Measurements from ENCODE around the gene PPFIA3. TPM values are rescaled to one million over a fixed set of nuclear protein-coding genes. Genes with fewer than 3 reads are reported as not detected.
A peak's percentile ranks its signal among the peaks of the same experiment; 100 is the strongest.

Gene PPFIA3
- total RNA-seq, 2 experiments from 2014 or later: 2.0 to 2.8 TPM

DNA sequence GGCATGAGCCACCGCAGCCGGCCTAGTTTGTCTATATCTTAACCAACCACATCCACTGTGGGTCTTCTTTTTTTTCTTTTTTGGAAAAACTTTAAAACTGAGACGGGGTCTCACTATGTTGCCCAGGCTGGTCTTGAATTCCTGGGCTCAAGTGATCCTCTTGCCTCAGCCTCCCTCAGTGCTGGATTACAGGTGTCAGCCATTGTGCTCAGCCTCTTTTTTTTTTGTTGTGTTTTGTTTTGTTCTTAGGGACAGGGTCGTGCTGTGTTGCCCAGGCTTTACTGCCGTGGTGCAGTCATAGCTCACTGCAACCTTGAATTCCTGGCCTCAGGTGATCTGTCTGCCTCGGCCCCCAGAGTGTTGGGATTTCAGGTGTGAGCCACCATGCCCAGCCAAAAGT is 26.7 kb upstream of the PPFIA3 start:
- Mint-ChIP-seq H3K4me1 (ENCODE audit: low read depth) (peaks cover 34% of the 10 kb centered on the region), H3K27me3 (no peaks in the 10 kb centered on the region), H3K4me3 (no peak overlapping the region), H3K9me3 (no peaks in the 10 kb centered on the region), H3K36me3 (ENCODE audit: low read depth) (peaks cover 85% of the 10 kb centered on the region), H3K27ac (no peak overlapping the region)
- H3K9me3 ChIP-seq (ENCODE audit: control insufficient read depth in 1 of 2, insufficient read depth in 1 of 2, low read length in 2 of 2): no peaks in the 10 kb centered on the region
- intact Hi-C loops (cut with DNase I, micrococcal nuclease): no loop called here
- H3K4me1 ChIP-seq (ENCODE audit: insufficient read depth, low read length): peaks cover 28% of the 10 kb centered on the region
- no peak for ATAC-seq (ENCODE audit: poor library complexity)
- no peaks in the 10 kb centered on the region for H3K27me3 ChIP-seq (ENCODE audit: control insufficient read depth in 1 of 2, insufficient read depth in 2 of 2, low read length in 2 of 2)
- TF ChIP-seq, protein P1, sequence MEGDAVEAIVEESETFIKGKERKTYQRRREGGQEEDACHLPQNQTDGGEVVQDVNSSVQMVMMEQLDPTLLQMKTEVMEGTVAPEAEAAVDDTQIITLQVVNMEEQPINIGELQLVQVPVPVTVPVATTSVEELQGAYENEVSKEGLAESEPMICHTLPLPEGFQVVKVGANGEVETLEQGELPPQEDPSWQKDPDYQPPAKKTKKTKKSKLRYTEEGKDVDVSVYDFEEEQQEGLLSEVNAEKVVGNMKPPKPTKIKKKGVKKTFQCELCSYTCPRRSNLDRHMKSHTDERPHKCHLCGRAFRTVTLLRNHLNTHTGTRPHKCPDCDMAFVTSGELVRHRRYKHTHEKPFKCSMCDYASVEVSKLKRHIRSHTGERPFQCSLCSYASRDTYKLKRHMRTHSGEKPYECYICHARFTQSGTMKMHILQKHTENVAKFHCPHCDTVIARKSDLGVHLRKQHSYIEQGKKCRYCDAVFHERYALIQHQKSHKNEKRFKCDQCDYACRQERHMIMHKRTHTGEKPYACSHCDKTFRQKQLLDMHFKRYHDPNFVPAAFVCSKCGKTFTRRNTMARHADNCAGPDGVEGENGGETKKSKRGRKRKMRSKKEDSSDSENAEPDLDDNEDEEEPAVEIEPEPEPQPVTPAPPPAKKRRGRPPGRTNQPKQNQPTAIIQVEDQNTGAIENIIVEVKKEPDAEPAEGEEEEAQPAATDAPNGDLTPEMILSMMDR (IDR thresholded peaks at IDR 0.05): no peak
- peaks cover 81% of the 10 kb centered on the region for H3K36me3 ChIP-seq (ENCODE audit: insufficient read depth, low read length)
- no peak overlapping the region for H3K27ac ChIP-seq (ENCODE audit: low read depth in 1 of 2, low read length in 2 of 2)
- DNase-seq: no peak
- ChIA-PET POLR2A (no interaction called here), CTCF (interaction anchor here (1.2 kb wide), 1 partner anchor 14 kb away, joined by 6 read pairs; no protein-coding TSS in a partner anchor)
- no peak overlapping the region for H3K4me3 ChIP-seq (ENCODE audit: low read length)

DNA sequence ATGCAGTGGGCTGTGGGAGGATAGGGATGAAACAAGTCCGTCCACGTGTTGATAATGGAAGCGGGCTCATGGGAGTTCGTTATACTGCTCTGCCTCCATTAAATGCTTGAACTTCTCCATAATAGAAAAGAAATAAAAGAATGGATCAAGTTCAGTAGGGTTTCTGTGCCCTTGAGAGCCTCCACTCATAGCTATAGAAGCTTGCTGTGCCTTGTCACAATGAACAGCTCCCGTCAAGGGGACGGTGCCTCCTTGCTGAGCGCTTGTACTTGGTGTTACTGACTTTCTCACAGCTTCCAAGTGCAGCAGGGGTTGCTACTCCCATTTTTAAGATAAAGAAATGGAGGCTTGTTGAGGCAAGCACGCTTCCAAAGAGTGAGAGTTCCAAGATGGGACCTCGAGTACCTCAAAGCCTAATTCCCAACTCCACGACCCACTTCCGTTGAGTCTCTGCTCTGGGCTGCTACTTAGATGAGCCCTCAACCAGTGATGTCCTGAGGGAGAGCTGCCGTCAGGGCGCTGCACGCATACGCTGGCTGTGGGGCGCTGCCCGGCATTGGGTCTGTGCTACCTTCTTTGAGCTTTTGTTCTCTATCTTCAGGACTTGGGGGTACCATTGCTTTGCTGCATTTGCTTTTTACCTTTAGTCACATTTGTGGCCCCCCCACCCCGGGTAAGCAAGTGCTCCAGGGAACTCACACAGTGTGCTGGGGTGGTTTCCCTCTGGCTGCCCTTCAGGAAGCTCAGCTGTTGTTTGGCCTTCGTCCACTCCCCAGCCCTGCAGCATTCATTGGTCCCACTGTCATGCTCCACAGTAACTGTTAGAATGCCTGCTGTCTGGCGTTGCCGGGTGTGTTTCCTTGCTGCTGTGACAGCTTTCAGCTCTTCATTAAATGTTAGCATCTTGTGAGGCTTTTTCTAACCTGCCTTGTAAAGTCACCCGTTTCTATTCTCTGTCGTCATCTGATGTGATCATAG is 24.6 kb upstream of the PPFIA3 start:
- Histone ChIP-seq H3K27me3 (ENCODE audit: control insufficient read depth in 1 of 2, insufficient read depth in 2 of 2, low read length in 2 of 2) (no peaks in the 10 kb centered on the region), H3K9me3 (ENCODE audit: control insufficient read depth in 1 of 2, insufficient read depth in 1 of 2, low read length in 2 of 2) (no peaks in the 10 kb centered on the region), H3K36me3 (ENCODE audit: insufficient read depth, low read length) (peaks cover 89% of the 10 kb centered on the region), H3K4me3 (ENCODE audit: low read length) (no peak overlapping the region), H3K27ac (ENCODE audit: low read depth in 1 of 2, low read length in 2 of 2) (no peak overlapping the region), H3K4me1 (ENCODE audit: insufficient read depth, low read length) (peaks cover 25% of the 10 kb centered on the region)
- Mint-ChIP-seq H3K4me1 (ENCODE audit: low read depth) (peaks cover 29% of the 10 kb centered on the region), H3K27ac (no peak overlapping the region), H3K27me3 (no peaks in the 10 kb centered on the region), H3K9me3 (no peaks in the 10 kb centered on the region), H3K4me3 (no peak overlapping the region), H3K36me3 (ENCODE audit: low read depth) (peaks cover 91% of the 10 kb centered on the region)
- ChIA-PET POLR2A (no interaction called here), CTCF (interaction anchor here (0.6 to 1.9 kb wide), 4 partner anchors 19 to 507 kb away, joined by 3 to 10 read pairs (median 4); partner anchors contain the start of gene LIN7B)
- no peak for DNase-seq
- no peak for ATAC-seq (ENCODE audit: poor library complexity)
- intact Hi-C loops (cut with DNase I, micrococcal nuclease): no loop called here
- TF ChIP-seq, protein P1 (IDR thresholded peaks at IDR 0.05): no peak

DNA sequence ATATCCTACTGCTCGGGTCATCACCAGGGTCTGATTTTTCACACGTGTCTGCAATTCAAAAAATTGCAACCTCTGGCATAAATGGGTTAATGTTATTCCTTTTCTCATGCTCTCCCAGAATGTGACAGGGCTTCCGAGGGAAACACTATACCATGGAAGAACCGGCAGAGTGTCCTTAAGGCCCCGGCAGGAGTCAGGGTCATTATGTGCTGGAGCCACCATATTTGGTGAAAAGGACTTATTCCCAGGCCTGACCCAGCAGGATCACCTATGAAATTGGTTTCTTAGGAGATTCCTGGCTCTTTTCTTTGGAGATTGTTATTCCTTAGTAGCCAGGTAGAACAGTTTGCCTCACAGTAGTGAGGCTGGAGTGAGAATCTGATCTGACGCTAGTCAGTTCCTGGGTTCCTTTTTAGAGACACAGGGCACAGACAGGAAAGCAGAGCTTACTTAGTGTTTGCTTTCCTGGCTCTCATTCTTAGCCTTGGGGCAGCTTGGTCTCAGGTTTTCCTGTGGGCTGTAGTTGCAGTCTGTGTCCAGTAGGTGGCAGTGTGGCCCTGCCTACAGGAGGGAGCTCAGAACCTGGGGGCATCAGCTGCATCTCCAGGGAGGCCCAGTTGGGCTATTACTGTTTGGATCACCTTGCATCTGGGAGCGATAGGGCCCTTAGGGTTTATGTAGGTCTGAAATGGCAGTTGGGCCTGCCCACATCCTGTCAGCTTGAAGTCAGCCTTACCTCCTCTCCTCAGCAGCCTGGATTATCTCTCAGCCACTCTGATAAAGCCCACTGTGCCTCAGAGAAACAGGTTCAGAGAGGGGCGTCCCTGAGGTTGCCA is 21.7 kb upstream of the PPFIA3 start:
- Mint-ChIP-seq H3K36me3 (ENCODE audit: low read depth) (peaks cover 85% of the 10 kb centered on the region), H3K27ac (peak overlapping the region; percentile 30), H3K27me3 (no peaks in the 10 kb centered on the region), H3K9me3 (no peaks in the 10 kb centered on the region), H3K4me1 (ENCODE audit: low read depth) (peaks cover 21% of the 10 kb centered on the region), H3K4me3 (no peak overlapping the region)
- TF ChIP-seq, protein P1 (IDR thresholded peaks at IDR 0.05): peak; percentile 96
- ChIA-PET POLR2A (interaction anchor here (0.7 to 1.2 kb wide), 8 partner anchors 8 to 104 kb away, joined by 3 to 8 read pairs (median 4); partner anchors contain the start of genes GYS1, LIN7B and RUVBL2), CTCF (interaction anchor here (0.6 to 2.7 kb wide), 35 partner anchors 9 to 379 kb away, joined by 3 to 31 read pairs (median 4); partner anchors contain the start of genes GYS1, LIN7B, PPFIA3 and SNRNP70)
- no peak overlapping the region for H3K27ac ChIP-seq (ENCODE audit: low read depth in 1 of 2, low read length in 2 of 2)
- H3K9me3 ChIP-seq (ENCODE audit: control insufficient read depth in 1 of 2, insufficient read depth in 1 of 2, low read length in 2 of 2): no peaks in the 10 kb centered on the region
- H3K27me3 ChIP-seq (ENCODE audit: control insufficient read depth in 1 of 2, insufficient read depth in 2 of 2, low read length in 2 of 2): no peaks in the 10 kb centered on the region
- no peak overlapping the region for H3K4me3 ChIP-seq (ENCODE audit: low read length)
- peaks cover 85% of the 10 kb centered on the region for H3K36me3 ChIP-seq (ENCODE audit: insufficient read depth, low read length)
- intact Hi-C loops (cut with DNase I, micrococcal nuclease): loop anchor here (1.0 to 2.0 kb wide), 2 partner anchors 48 to 101 kb away; no protein-coding TSS in a partner anchor
- H3K4me1 ChIP-seq (ENCODE audit: insufficient read depth, low read length): peaks cover 14% of the 10 kb centered on the region
- DNase-seq: peak; percentile 61 to 87 (median 68)
- ATAC-seq (ENCODE audit: poor library complexity): peak; percentile 93
